HepG2 (cell line): ENCODE measurements around the gene OPRM1. TPM values are rescaled to one million over a fixed set of nuclear protein-coding genes. Genes with fewer than 3 reads are reported as not detected.

Source experiments
- ATAC-seq: fragments of 200-7000 bp; cut with Tn5 transposase; 3 replicates; pipeline ENCODE4 v1.9.1; 2020; ENCODE audit warnings: mild to moderate bottlenecking, moderate library complexity
- BruUV-seq: library from RNA; stranded (reverse); fragments of 400-500 nt; replicated peaks from 2 replicates; lab custom pipeline; 2021; lab: Mats Ljungman, UMichigan
- CTCF ChIA-PET: fragments of 300-600 bp; formaldehyde crosslinking; extraction: SDS; loops from one replicate; lab custom pipeline; 2021; ENCODE audit warnings: low total read pairs, inconsistent platforms, low intra/inter-chr PET ratio; lab: Yijun Ruan, JAX
- POLR2A ChIA-PET: fragments of 350-600 bp; sonication (Branson Sonifier 250); formaldehyde crosslinking; loops from one replicate; lab custom pipeline; 2020; ENCODE audit warnings: antibody characterized with exemption, inconsistent platforms; lab: Yijun Ruan, JAX
- DNase-seq: peaks from one replicate; pipeline ENCODE4 v3.0.0-alpha.2; 2015; ENCODE audit warnings: low spot score
- FAIRE-seq: peaks from 3 replicates; lab custom pipeline; 2011; peaks lifted over from hg19 to GRCh38; lab: Jason Lieb, UNC
- H2AFZ ChIP-seq: one replicate; pipeline ENCODE4 v1.6.1; 2011; ENCODE audit warnings: low read length, inconsistent platforms
- H3K27ac ChIP-seq: fragments of 300-600 bp; 3 replicates; pipeline ENCODE4 v1.8.0; 2011; ENCODE audit warnings: mixed run types, mild to moderate bottlenecking, mixed read lengths, low read length, inconsistent platforms; ENCODE audit not compliant: insufficient read depth; ENCODE audit errors: extremely low read length
- H3K27me3 ChIP-seq, 2 experiments: fragments of 200-600 bp in 1 of 2; 2 replicates in 1 of 2; 3 replicates in 1 of 2; pipeline versions ENCODE4 v1.6.0 to v1.8.0; 2011; ENCODE audit warnings: low read length in 2 of 2, mild to moderate bottlenecking in 2 of 2, moderate library complexity in 2 of 2, inconsistent platforms in 1 of 2; ENCODE audit not compliant: insufficient read depth in 2 of 2, control insufficient read depth in 1 of 2
- H3K36me3 ChIP-seq, 2 experiments: fragments of 200-600 bp in 1 of 2; replicated peaks in 1 of 2; 2 replicates in 1 of 2; 3 replicates in 1 of 2; pipeline versions ENCODE4 v1.5.1 to v1.8.0; 2011; ENCODE audit warnings: low read length in 2 of 2, inconsistent platforms in 1 of 2; ENCODE audit not compliant: insufficient read depth in 2 of 2, control insufficient read depth in 1 of 2
- H3K4me1 ChIP-seq: 2 replicates; pipeline ENCODE4 v1.5.1; 2012; ENCODE audit warnings: low read length, inconsistent platforms; ENCODE audit not compliant: insufficient read depth
- H3K4me2 ChIP-seq: 2 replicates; pipeline ENCODE4 v1.6.0; 2011; ENCODE audit warnings: low read depth, low read length, inconsistent platforms
- H3K4me3 ChIP-seq, 3 experiments: fragments of 200-600 bp in 1 of 3; sonication (generic), shearing (Covaris generic) in 1 of 3; replicated peaks in 1 of 3; 2 replicates each; pipeline ENCODE4 v1.5.1; 2011 to 2016; ENCODE audit warnings: low read length in 3 of 3, inconsistent platforms in 2 of 3, low read depth in 2 of 3, mild to moderate bottlenecking in 2 of 3, control low read depth in 1 of 3, mixed read lengths in 1 of 3; ENCODE audit not compliant: insufficient read depth in 1 of 3
- H3K79me2 ChIP-seq: one replicate; pipeline ENCODE4 v1.6.1; 2011; ENCODE audit warnings: low read length, inconsistent platforms; ENCODE audit not compliant: insufficient read depth
- H3K9ac ChIP-seq: 2 replicates; pipeline ENCODE4 v1.6.0; 2011; ENCODE audit warnings: mild to moderate bottlenecking, low read depth, low read length, inconsistent platforms; ENCODE audit not compliant: insufficient read depth
- H3K9me3 ChIP-seq: 2 replicates; pipeline ENCODE4 v1.5.1; 2012; ENCODE audit warnings: mild to moderate bottlenecking, low read length
- H4K20me1 ChIP-seq: 2 replicates; pipeline ENCODE4 v1.6.0; 2011; ENCODE audit warnings: inconsistent platforms, mild to moderate bottlenecking, low read length, moderate library complexity; ENCODE audit not compliant: insufficient read depth
- CEBPG ChIP-seq: IDR thresholded peaks from 2 replicates; pipeline ENCODE4 v1.6.1; 2016
- HIVEP1 ChIP-seq: sonication (generic); formaldehyde crosslinking; IDR thresholded peaks from 2 replicates; pipeline ENCODE4 v1.4.0; 2020; ENCODE audit warnings: mild to moderate bottlenecking, missing genetic modification reagents
- HNF4G ChIP-seq, 2 experiments: sonication (generic) in 1 of 2; formaldehyde crosslinking in 1 of 2; IDR thresholded peaks; 2 replicates each; pipeline versions ENCODE4 v1.4.0 to v1.6.1; 2011 to 2020; ENCODE audit warnings: borderline replicate concordance in 2 of 2, low read depth in 2 of 2, mild to moderate bottlenecking in 2 of 2, low read length in 1 of 2, missing genetic modification reagents in 1 of 2, moderate library complexity in 1 of 2
- KAT7 ChIP-seq: IDR thresholded peaks from 2 replicates; pipeline ENCODE4 v1.6.1; 2018; ENCODE audit warnings: borderline replicate concordance, missing compliant biosample characterization
- RBM22 ChIP-seq: fragments of 200-400 bp; formaldehyde crosslinking; optimal IDR thresholded peaks from 2 replicates; pipeline ENCODE3; 2017; ENCODE audit warnings: mild to moderate bottlenecking, low read length, moderate library complexity
- RBM39 ChIP-seq: fragments of 200-400 bp; formaldehyde crosslinking; IDR thresholded peaks from one replicate; pipeline ENCODE4 v1.6.1; 2018; ENCODE audit warnings: antibody characterized with exemption, mild to moderate bottlenecking, low read depth, low read length; ENCODE audit not compliant: poor library complexity, severe bottlenecking
- RFX5 ChIP-seq: IDR thresholded peaks from 2 replicates; pipeline ENCODE4 v1.6.1; 2011; ENCODE audit warnings: low read depth, low read length, improper control_type of control experiment
- SRSF4 ChIP-seq: fragments of 200-400 bp; formaldehyde crosslinking; IDR thresholded peaks from one replicate; pipeline ENCODE4 v1.6.1; 2018; ENCODE audit warnings: mild to moderate bottlenecking, low read depth, low read length, moderate library complexity; ENCODE audit not compliant: poor library complexity, severe bottlenecking
- TOPORS ChIP-seq: sonication (generic); formaldehyde crosslinking; IDR thresholded peaks from 2 replicates; pipeline ENCODE4 v1.8.0; 2023; ENCODE audit warnings: mild to moderate bottlenecking, missing genetic modification reagents
- ZNF20 ChIP-seq: sonication (generic); formaldehyde crosslinking; IDR thresholded peaks from 2 replicates; pipeline ENCODE4 v1.4.0; 2020; ENCODE audit warnings: mild to moderate bottlenecking, moderate library complexity, missing genetic modification reagents
- ZNF318 ChIP-seq: sonication (generic); formaldehyde crosslinking; IDR thresholded peaks from 2 replicates; pipeline ENCODE4 v1.4.0; 2020; ENCODE audit warnings: mild to moderate bottlenecking, missing genetic modification reagents
- ZNF552 ChIP-seq: sonication (generic); formaldehyde crosslinking; IDR thresholded peaks from 2 replicates; pipeline ENCODE4 v1.9.0; 2022; ENCODE audit warnings: missing genetic modification reagents, mild to moderate bottlenecking, borderline replicate concordance
- WGBS: methylation state at CpG from one replicate; pipeline ENCODE4 v1.1.6; 2017; ENCODE audit warnings: low lambda C conversion rate; 5-methylcytosine and 5-hydroxymethylcytosine counted together
- in situ Hi-C: cut with HindIII; loops from 2 replicates; pipeline ENCODE4 v1.10.0; 2017; ENCODE audit warnings: low pct_unique_long_range_greater_than_20kb; ENCODE audit not compliant: extremely low pct_ligation_motif_present
- intact Hi-C: fragments of 100-400 bp; cut with micrococcal nuclease; formaldehyde crosslinking; loops from one replicate; pipeline ENCODE4 v1.10.0; 2022; ENCODE audit not compliant: unreplicated experiment
- polyA plus RNA-seq, 8 experiments: library from polyadenylated mRNA; depleted of rRNA in 3 of 8; stranded (reverse) in 7 of 8; unstranded in 1 of 8; fragments of >200 nt; fragmentation: Illumina TruSeq in 4 of 8; extraction: Trizol in 4 of 8; gene quantifications; 2 replicates each; pipeline versions ENCODE4 v1.2.1 to v1.2.3, GENCODE V29; 2011 to 2016; ENCODE audit warnings: low read depth in 4 of 8, missing spikeins in 1 of 8, mixed read lengths in 1 of 8; ENCODE audit not compliant: insufficient read depth in 1 of 8
- total RNA-seq, 5 experiments: library from RNA; depleted of rRNA; stranded (reverse); fragments of >200 nt; fragmentation: Illumina TruSeq; extraction: Trizol; gene quantifications; 2 replicates each; pipeline ENCODE4 v1.2.3, GENCODE V29; 2016; ENCODE audit warnings: low read depth in 1 of 5
- TF ChIP-seq, protein P1 (sequence below): sonication (generic); formaldehyde crosslinking; IDR thresholded peaks from 2 replicates; pipeline ENCODE4 v1.5.1; 2020; ENCODE audit warnings: mild to moderate bottlenecking, missing genetic modification reagents, borderline replicate concordance

OPRM1 gene
- total and polyA plus RNA-seq, 2 of the 13 experiments (the other 11 are each of a cell fraction or from before 2014, with no cell fraction given) = not detected

DNA sequence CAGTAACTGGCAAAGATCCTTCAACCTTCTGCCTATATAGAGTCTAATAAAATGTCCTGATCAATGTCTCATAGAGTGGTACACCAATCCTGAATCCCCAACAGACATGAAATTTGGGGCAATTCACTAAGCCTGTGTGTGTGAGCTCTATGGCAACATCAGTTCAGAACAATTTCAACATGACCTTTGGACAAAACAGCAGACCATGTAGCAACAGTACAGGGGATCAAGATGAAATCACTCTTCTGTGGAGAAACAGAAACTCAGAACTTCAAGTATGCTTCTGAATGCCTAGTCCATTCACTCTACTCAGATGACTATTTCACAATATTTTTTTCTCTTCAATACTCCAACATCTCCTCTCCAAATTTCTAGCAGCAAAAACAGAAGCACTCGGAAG, 49.1 kb upstream of the OPRM1 start:
- H3K27ac ChIP-seq = no peak overlapping the region
- peaks cover 7% of the 10 kb centered on the region; the same call in 1 of the 2 replicates for H3K4me1 ChIP-seq
- H3K36me3 ChIP-seq = no peaks in the 10 kb centered on the region; a peak in 1 of 5 replicates
- intact Hi-C loops (no loop called here), in situ Hi-C loops (no loop called here)
- H3K27me3 ChIP-seq = no peaks in the 10 kb centered on the region
- ChIA-PET POLR2A (no interaction called here), CTCF (no interaction called here)
- no peak overlapping the region for H3K4me2 ChIP-seq
- no peak overlapping the region for H3K9ac ChIP-seq
- FAIRE-seq (no peak), ATAC-seq (peak; percentile 88), DNase-seq (peak; percentile 25)
- H2AFZ ChIP-seq = no peak overlapping the region
- 0% methylated on average over 1 of the region's 1 CpG for WGBS
- no peaks in the 10 kb centered on the region for H3K79me2 ChIP-seq
- no peaks in the 10 kb centered on the region for H3K9me3 ChIP-seq
- BruUV-seq = no TSS peak
- no peaks in the 10 kb centered on the region for H4K20me1 ChIP-seq
- H3K4me3 ChIP-seq = no peak overlapping the region
- TF ChIP-seq RBM39 = no peak
- no peak for TF ChIP-seq RBM22
- TF ChIP-seq KAT7 = no peak
- TF ChIP-seq, protein P1, sequence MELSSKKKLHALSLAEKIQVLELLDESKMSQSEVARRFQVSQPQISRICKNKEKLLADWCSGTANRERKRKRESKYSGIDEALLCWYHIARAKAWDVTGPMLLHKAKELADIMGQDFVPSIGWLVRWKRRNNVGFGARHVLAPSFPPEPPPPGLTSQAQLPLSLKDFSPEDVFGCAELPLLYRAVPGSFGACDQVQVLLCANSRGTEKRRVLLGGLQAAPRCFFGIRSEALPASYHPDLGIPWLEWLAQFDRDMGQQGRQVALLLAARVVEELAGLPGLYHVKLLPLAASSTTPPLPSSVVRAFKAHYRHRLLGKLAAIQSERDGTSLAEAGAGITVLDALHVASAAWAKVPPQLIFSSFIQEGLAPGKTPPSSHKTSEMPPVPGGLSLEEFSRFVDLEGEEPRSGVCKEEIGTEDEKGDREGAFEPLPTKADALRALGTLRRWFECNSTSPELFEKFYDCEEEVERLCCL (CRISPR knock-in tag) = no peak
- no peak for TF ChIP-seq HIVEP1 (CRISPR knock-in tag)
- no peak for TF ChIP-seq RFX5
- TF ChIP-seq TOPORS (CRISPR knock-in tag) = no peak
- peak; percentile 28; the same call in 1 of the 2 replicates for TF ChIP-seq CEBPG (CRISPR knock-in tag)
- TF ChIP-seq SRSF4 = no peak
- TF ChIP-seq HNF4G (IDR thresholded peaks at IDR 0.05; ENCODE audit: borderline replicate concordance, low read depth, low read length) = peak; percentile 49
- TF ChIP-seq HNF4G (CRISPR knock-in tag; IDR thresholded peaks at IDR 0.05; ENCODE audit: borderline replicate concordance, low read depth) = no peak
- no peak for TF ChIP-seq ZNF20
- TF ChIP-seq ZNF318 (CRISPR knock-in tag) = no peak
- no peak for TF ChIP-seq ZNF552 (CRISPR knock-in tag)
